Stimulated activated CD8-positive, alpha-beta memory T cell treated with anti-CD3 and anti-CD28 coated beads, Interleukin-7, amount 100 ng/mL, for 24 hours (primary cell): ENCODE data around the gene EHMT2.
"Not testable (repeated sequence)": the region's sequence is repeated elsewhere in the genome, so short reads cannot be mapped to it uniquely, and the experiment has no call there.

Source experiments
- DNase-seq: peaks from one replicate; pipeline ENCODE4 v3.0.0-alpha.2; 2020; ENCODE audit warnings: low read depth

Gene EHMT2

GRCh38 chr6:31915351-31915750, 17.9 kb upstream of the EHMT2 start:
- DNase-seq = no peak

- no peak for DNase-seq
Observed at GRCh38 chr6:31911826-31912585, 14.5 kb upstream of the EHMT2 start.

- DNase-seq = not testable (repeated sequence)
Observed at GRCh38 chr6:31909298-31909697, 11.8 kb upstream of the EHMT2 start.

GRCh38 chr6:31908791-31909190, 11.3 kb upstream of the EHMT2 start:
- DNase-seq = no peak

GRCh38 chr6:31908255-31908654, 10.8 kb upstream of the EHMT2 start:
- not testable (repeated sequence) for DNase-seq

- no peak for DNase-seq
Observed at GRCh38 chr6:31907158-31907813, 9.8 kb upstream of the EHMT2 start.

GRCh38 chr6:31906727-31907126, 9.2 kb upstream of the EHMT2 start:
- DNase-seq = not testable (repeated sequence)

- DNase-seq = no peak
Observed at GRCh38 chr6:31906122-31906521, 8.6 kb upstream of the EHMT2 start.

- DNase-seq = no peak
Observed at GRCh38 chr6:31905041-31905440, 7.5 kb upstream of the EHMT2 start.

GRCh38 chr6:31903957-31904356, 6.5 kb upstream of the EHMT2 start:
- no peak for DNase-seq

- DNase-seq = peak; percentile 73
Observed at GRCh38 chr6:31901953-31902643, 4.6 kb upstream of the EHMT2 start, which contains the start of gene ZBTB12. ZBTB12 (minus strand) TSS chr6:31902086; CDS start chr6:31901305, 781 bp downstream.

GRCh38 chr6:31901415-31901952, 4.0 kb upstream of the EHMT2 start:
- DNase-seq = peak; percentile 35

GRCh38 chr6:31900917-31901414, 3.5 kb upstream of the EHMT2 start:
- no peak for DNase-seq

GRCh38 chr6:31899882-31900722, 2.6 kb upstream of the EHMT2 start:
- no peak for DNase-seq

- DNase-seq = no peak
Observed at GRCh38 chr6:31899215-31899614, 1.7 kb upstream of the EHMT2 start.

GRCh38 chr6:31898383-31899011, 999 bp upstream of the EHMT2 start:
- DNase-seq = no peak

GRCh38 chr6:31896856-31897611, 464 bp downstream of the EHMT2 start:
- no peak for DNase-seq

- no peak for DNase-seq
Observed at GRCh38 chr6:31896493-31896855, 1.0 kb downstream of the EHMT2 start.

GRCh38 chr6:31892821-31893220, 4.7 kb downstream of the EHMT2 start:
- DNase-seq = no peak

- no peak for DNase-seq
Observed at GRCh38 chr6:31889331-31889972, 8.0 kb downstream of the EHMT2 start.
